Natural killer cell (primary cell): Measurements from ENCODE around the gene UBQLNL. TPM values are rescaled to one million over a fixed set of nuclear protein-coding genes. Genes with fewer than 3 reads are reported as not detected.

Experiments
- ATAC-seq, 3 donors: fragments of 150-1000 bp in 2 of 3; fragments of 200-7000 bp in 1 of 3; cut with Tn5 transposase; 1 replicate in 1 of 3; 2 replicates in 2 of 3; pipeline ENCODE4 v1.10.0; 2021; ENCODE audit warnings: mild to moderate bottlenecking in 2 of 3, moderate library complexity in 2 of 3
- DNase-seq, 2 donors: peaks; one replicate each; pipeline versions ENCODE4 v3.0.0 to v3.0.0-alpha.2; 2013 to 2021; ENCODE audit warnings: mixed read lengths in 1 of 2
- H3K27ac ChIP-seq: one replicate; pipeline ENCODE4 v1.5.1; 2013; ENCODE audit warnings: mild to moderate bottlenecking, low read length
- H3K27me3 ChIP-seq: one replicate; pipeline ENCODE4 v1.6.1; 2013; ENCODE audit warnings: low read length; ENCODE audit not compliant: control insufficient read depth, insufficient read depth
- H3K36me3 ChIP-seq: one replicate; pipeline ENCODE4 v1.6.1; 2013; ENCODE audit warnings: low read length; ENCODE audit not compliant: control insufficient read depth, insufficient read depth
- H3K4me1 ChIP-seq: one replicate; pipeline ENCODE4 v1.6.1; 2013; ENCODE audit warnings: low read length; ENCODE audit not compliant: control insufficient read depth, insufficient read depth
- H3K4me3 ChIP-seq: one replicate; pipeline ENCODE4 v1.5.1; 2013; ENCODE audit warnings: low read length
- H3K9me3 ChIP-seq: one replicate; pipeline ENCODE4 v1.6.1; 2013; ENCODE audit warnings: low read length; ENCODE audit not compliant: control insufficient read depth, insufficient read depth
- H3K27ac Mint-ChIP-seq, 2 donors: one replicate each; pipeline ENCODE4 v1.8.0; 2022; ENCODE audit warnings: mild to moderate bottlenecking in 2 of 2, mixed read lengths in 2 of 2, moderate library complexity in 1 of 2
- H3K27me3 Mint-ChIP-seq, 2 donors: one replicate each; pipeline ENCODE4 v1.8.0; 2022; ENCODE audit warnings: low read depth in 2 of 2, mixed read lengths in 2 of 2
- H3K36me3 Mint-ChIP-seq: one replicate; pipeline ENCODE4 v1.8.0; 2022; ENCODE audit warnings: mixed read lengths
- H3K4me1 Mint-ChIP-seq, 2 donors: one replicate each; pipeline ENCODE4 v1.8.0; 2022; ENCODE audit warnings: mixed read lengths in 2 of 2
- H3K4me3 Mint-ChIP-seq: one replicate; pipeline ENCODE4 v1.8.0; 2022; ENCODE audit warnings: mild to moderate bottlenecking, moderate library complexity, mixed read lengths
- H3K9me3 Mint-ChIP-seq, 2 donors: one replicate each; pipeline ENCODE4 v1.8.0; 2022; ENCODE audit warnings: mixed read lengths in 2 of 2
- CTCF ChIP-seq: fragments of 200-600 bp; IDR thresholded peaks from one replicate; pipeline ENCODE4 v1.8.0; 2022; ENCODE audit warnings: antibody characterized with exemption
- WGBS: methylation state at CpG from one replicate; pipeline ENCODE4 v1.1.7; 2013; ENCODE audit warnings: missing lambda C conversion rate; ENCODE audit not compliant: insufficient coverage; 5-methylcytosine and 5-hydroxymethylcytosine counted together
- intact Hi-C: fragments of 100-400 bp; cut with micrococcal nuclease; formaldehyde crosslinking; loops from one replicate; pipeline ENCODE4 v1.14.2; 2022
- total RNA-seq, 4 donors: library from RNA; stranded (reverse); fragments of 120-200 nt in 1 of 4; gene quantifications; one replicate each; pipeline versions ENCODE4 v1.2.3 to v1.2.4, GENCODE V29; 2013 to 2022

UBQLNL gene
- total RNA-seq, 3 donors from 2014 or later (not counting 1 experiment from before 2014, with no cell fraction given) = 0.61 to 1.3 TPM; not detected in 1

GRCh38 chr11:5507177-5507932, 9.1 kb downstream of the UBQLNL start:
- no peaks in the 10 kb centered on the region for H3K36me3 ChIP-seq
- WGBS = 92% methylated on average over 8 of the region's 9 CpGs
- intact Hi-C loops = no loop called here
- H3K9me3 ChIP-seq = no peaks in the 10 kb centered on the region
- no peak for ATAC-seq
- no peaks in the 10 kb centered on the region for H3K9me3 Mint-ChIP-seq
- no peaks in the 10 kb centered on the region for H3K4me1 Mint-ChIP-seq
- no peak overlapping the region for H3K27ac ChIP-seq
- no peaks in the 10 kb centered on the region for H3K4me1 ChIP-seq
- H3K4me3 Mint-ChIP-seq = no peak overlapping the region
- no peak overlapping the region for H3K4me3 ChIP-seq
- peaks cover under 1 to 11% of the 10 kb centered on the region in 2 donors for H3K27me3 Mint-ChIP-seq
- no peak overlapping the region for H3K27ac Mint-ChIP-seq
- H3K36me3 Mint-ChIP-seq = no peaks in the 10 kb centered on the region
- H3K27me3 ChIP-seq = no peaks in the 10 kb centered on the region
- TF ChIP-seq CTCF = no peak
- no peak for DNase-seq

GRCh38 chr11:5505363-5506048, 11.0 kb downstream of the UBQLNL start:
- Histone ChIP-seq H3K36me3 (no peaks in the 10 kb centered on the region), H3K27ac (no peak overlapping the region), H3K27me3 (no peaks in the 10 kb centered on the region), H3K4me1 (no peaks in the 10 kb centered on the region), H3K4me3 (no peak overlapping the region), H3K9me3 (no peaks in the 10 kb centered on the region)
- 85% methylated on average over 9 of the region's 9 CpGs for WGBS
- ATAC-seq (no peak), DNase-seq (no peak)
- Mint-ChIP-seq H3K9me3 (no peaks in the 10 kb centered on the region), H3K27ac (no peak overlapping the region), H3K4me1 (no peaks in the 10 kb centered on the region), H3K27me3 (peaks cover 6 to 22% of the 10 kb centered on the region in 2 donors), H3K36me3 (no peaks in the 10 kb centered on the region), H3K4me3 (no peak overlapping the region)
- intact Hi-C loops = no loop called here
- TF ChIP-seq CTCF = no peak

GRCh38 chr11:5504403-5504921, 12.0 kb downstream of the UBQLNL start:
- no peak for TF ChIP-seq CTCF
- intact Hi-C loops = no loop called here
- Mint-ChIP-seq H3K9me3 (no peaks in the 10 kb centered on the region), H3K4me3 (no peak overlapping the region), H3K27me3 (peaks cover 6 to 22% of the 10 kb centered on the region in 2 donors), H3K27ac (no peak overlapping the region), H3K36me3 (no peaks in the 10 kb centered on the region), H3K4me1 (no peaks in the 10 kb centered on the region)
- WGBS = 84% methylated on average over 2 of the region's 2 CpGs
- H3K4me3 ChIP-seq = no peak overlapping the region
- H3K27me3 ChIP-seq = no peaks in the 10 kb centered on the region
- H3K27ac ChIP-seq = no peak overlapping the region
- H3K36me3 ChIP-seq = no peaks in the 10 kb centered on the region
- no peaks in the 10 kb centered on the region for H3K4me1 ChIP-seq
- DNase-seq (no peak), ATAC-seq (no peak)
- H3K9me3 ChIP-seq = no peaks in the 10 kb centered on the region
